ENCODE data around the gene WDR62.

The WDR62 gene

DNA sequence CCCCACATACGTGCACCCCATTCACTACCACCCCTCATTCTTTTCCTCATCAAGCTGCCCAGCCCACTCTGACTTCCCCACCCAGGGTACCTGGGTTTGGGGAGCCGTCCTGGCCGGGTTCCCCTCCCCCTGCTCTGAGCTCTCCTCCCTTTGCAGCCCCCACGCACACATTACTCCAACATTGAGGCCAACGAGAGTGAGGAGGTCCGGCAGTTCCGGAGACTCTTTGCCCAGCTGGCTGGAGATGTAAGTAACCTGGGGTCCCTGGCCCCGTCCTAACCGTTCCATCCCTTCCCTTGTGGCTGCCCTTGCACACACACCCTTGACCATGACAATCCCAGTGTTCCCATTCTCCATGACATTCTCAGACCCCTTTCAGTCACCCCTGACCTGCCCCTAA is 87.8 kb downstream of the WDR62 start:
- DNase-seq, result no peak

DNA sequence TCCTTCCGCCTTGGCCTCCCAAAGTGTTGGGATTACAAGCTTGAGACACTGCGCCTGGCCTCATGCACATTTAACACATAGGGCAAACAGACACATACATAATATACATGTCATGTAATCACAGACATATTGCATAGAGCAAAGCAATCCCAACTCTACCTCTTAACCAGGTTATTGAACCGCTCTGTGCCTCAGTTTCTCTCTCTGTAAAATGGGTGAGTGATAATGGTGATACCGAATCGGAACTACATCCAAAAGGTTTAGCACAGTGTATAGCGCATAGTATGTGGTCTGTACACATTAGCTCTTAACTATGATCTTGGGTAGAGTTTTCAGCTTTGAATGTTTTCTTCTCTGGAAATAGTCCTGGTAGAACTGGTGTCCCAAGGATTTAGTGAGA is 89.9 kb downstream of the WDR62 start:
- DNase-seq, result no peak

DNA sequence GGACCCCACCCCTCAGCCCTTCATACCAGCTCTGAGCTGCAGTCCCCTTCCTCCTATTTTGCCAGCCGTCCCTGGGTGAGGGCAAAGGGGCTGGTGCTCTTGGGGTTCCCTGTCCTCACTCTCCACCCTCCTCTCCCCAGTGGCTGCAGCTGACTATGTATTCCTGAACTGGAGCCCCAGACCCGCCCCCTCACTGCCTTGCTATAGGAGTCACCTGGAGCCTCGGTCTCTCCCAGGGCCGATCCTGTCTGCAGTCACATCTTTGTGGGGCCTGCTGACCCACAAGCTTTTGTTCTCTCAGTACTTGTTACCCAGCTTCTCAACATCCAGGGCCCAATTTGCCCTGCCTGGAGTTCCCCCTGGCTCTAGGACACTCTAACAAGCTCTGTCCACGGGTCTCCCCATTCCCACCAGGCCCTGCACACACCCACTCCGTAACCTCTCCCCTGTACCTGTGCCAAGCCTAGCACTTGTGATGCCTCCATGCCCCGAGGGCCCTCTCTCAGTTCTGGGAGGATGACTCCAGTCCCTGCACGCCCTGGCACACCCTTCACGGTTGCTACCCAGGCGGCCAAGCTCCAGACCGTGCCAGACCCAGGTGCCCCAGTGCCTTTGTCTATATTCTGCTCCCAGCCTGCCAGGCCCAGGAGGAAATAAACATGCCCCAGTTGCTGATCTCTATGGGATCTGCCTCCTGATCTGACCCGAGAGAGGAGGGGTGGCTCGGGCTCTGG is 95.1 kb downstream of the WDR62 start:
- no peak for DNase-seq

DNA sequence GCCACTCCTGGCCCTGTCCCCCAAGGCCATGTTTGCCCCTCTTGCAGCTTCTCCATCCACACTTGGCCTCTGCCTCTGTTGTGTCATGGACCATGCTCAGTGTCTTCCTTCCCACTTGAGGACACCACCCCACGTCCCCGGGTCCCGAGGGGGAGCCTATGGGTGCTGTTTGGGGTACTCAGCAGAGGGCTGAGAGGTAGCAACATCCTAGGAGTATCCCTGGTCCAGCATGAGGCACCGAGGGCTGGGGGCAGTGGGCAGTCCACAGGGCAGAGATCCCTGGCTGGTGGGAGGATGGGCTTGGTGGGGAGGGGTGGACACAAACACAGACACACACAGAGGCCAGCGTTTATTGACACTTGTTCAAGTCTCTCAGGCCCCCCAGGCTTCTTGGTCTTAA is 95.9 kb downstream of the WDR62 start:
- DNase-seq, result no peak

DNA sequence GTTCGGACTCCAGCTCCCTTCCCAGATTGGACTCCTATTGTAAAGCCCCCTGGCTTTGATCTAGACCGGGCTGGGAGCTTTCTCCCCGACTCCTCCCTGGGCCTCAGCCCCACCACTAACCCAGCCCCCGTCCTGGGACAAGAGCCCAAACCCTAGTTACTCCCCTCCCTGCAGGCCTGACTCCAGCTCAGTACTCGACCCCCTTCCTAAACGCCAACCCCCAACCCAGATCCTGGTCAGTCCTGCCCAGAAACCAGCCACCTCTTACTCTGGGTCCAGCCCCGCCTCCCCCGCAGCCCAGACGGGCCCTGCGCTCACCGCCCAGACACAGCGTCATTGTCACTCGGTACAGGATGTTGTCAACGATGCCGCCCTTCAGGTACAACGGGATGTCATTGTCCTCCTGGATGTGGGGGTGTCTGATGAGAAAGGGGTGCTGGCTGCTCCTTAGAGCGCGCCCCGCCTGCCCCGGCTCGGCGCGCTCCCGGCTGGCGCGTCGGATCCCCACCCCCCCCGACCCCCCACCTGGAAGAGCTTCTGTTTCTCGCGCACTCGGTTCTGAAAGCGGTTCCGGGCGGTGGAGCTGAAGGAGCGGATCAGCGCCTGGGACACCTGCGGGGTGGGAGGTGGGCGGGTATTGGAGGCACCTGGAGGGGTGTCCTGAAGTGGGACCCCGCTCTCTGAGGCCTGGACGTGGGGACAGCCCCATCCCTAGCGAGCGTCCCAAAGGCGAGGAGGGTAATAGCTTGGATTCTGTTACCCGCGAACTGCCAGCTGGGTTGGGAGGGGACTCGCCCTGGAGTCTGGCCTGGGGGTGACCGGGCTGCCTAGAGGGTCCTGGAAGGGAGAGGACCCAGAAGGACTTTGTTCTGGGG is 96.7 kb downstream of the WDR62 start:
- no peak for DNase-seq

DNA sequence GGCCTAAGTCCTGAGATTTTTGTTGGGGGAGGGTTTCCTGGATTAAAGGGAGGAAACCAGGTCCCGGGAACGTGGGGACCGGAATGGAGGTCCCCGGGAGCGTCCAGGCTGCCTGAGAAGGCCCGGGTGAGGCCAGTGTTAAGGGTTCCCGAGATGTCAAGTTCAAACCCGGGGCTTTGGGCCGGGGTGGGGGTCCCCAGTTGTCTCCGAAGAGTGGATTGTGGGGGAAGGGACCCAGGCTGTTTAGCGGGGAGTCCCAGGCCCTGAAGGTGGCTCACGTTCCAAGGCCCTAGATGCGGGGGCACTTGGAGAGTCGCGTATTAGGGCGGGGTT is 97.3 kb downstream of the WDR62 start:
- no peak for DNase-seq

DNA sequence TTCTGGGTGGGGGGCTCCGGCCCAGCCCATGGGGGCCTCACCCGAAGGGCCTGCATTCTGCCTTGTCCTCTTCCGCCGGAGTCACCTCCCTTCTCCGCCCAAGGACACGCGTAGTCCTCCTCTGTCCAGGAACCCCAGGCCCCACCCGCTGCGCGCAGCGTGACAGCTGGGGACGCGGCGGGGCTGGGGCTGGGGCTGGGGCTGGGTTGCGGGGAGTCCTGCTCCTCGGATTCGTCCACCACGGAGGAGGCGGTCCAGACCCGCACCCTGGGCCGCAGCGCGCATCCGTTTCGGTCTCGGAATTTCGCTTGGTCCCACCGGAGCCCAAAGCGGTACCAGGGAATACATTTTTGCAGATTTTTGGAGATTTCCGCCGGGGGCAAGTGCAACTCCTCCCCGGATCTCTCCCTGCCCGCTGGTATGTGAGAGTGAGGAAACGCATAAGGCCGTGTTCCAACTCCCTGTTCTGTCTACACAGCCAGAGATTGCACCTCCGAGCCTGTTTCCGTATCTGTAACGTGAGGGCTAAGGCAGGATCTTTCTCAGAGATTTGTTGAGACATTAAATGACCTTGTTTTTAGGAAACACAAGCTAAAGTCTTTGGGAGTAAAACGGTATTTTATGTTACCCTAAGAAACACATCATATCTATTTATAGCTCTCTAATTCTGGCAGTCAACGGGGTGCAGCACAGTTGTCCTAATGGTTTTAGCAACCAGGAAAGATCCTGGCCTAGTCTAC is 97.8 kb downstream of the WDR62 start, which contains the start of gene COX7A1:
Gene COX7A1, minus strand, starts transcription at position 96 of the 740 bp plus-strand sequence. Its CDS starts 40 bp downstream, at position 56.
- DNase-seq, result no peak

DNA sequence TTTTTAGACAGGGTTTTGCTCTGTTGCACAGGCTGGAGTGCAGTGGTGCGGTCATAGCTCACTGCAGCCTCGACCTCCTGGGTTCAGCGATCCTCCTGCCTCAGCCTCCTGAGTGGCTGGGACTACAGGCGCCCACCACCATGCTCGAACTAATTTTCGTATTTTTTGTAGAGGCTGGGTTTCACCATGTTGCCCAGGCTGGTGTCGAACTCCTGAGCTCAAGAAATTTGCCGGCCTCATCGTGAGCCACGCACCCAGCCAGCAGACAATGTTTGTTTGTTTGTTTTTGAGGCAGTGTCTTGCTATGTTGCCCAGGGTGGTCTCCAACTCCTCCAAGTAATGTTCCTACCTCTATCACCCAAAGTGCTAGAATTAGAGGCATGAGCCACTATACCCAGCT is 98.4 kb downstream of the WDR62 start:
- DNase-seq, result no peak
